HT1080 (cell line): ENCODE measurements around the gene REEP2. TPM values are rescaled to one million over a fixed set of nuclear protein-coding genes. Genes with fewer than 3 reads are reported as not detected.
"Not testable (repeated sequence)": the region's sequence is repeated elsewhere in the genome, so short reads cannot be mapped to it uniquely, and the experiment has no call there.

Experiments used
- DNase-seq: peaks from one replicate; pipeline ENCODE4 v3.0.0-alpha.2; 2015; ENCODE audit warnings: low read depth
- total RNA-seq: library from RNA; depleted of rRNA; stranded (reverse); fragments of >200 nt; shearing (Covaris generic); gene quantifications from 2 replicates; pipeline ENCODE4 v1.2.3, GENCODE V29; 2014

REEP2 gene
- total RNA-seq, 1 experiment from 2014 or later: 1.6 TPM

GRCh38 chr5:138465261-138466124, 26.6 kb downstream of the REEP2 start, which contains the start of gene EGR1:
Gene EGR1, plus strand, starts transcription at chr5:138465479. Its CDS starts 283 bp downstream, at chr5:138465762.
- peak; percentile 90 for DNase-seq

DNA sequence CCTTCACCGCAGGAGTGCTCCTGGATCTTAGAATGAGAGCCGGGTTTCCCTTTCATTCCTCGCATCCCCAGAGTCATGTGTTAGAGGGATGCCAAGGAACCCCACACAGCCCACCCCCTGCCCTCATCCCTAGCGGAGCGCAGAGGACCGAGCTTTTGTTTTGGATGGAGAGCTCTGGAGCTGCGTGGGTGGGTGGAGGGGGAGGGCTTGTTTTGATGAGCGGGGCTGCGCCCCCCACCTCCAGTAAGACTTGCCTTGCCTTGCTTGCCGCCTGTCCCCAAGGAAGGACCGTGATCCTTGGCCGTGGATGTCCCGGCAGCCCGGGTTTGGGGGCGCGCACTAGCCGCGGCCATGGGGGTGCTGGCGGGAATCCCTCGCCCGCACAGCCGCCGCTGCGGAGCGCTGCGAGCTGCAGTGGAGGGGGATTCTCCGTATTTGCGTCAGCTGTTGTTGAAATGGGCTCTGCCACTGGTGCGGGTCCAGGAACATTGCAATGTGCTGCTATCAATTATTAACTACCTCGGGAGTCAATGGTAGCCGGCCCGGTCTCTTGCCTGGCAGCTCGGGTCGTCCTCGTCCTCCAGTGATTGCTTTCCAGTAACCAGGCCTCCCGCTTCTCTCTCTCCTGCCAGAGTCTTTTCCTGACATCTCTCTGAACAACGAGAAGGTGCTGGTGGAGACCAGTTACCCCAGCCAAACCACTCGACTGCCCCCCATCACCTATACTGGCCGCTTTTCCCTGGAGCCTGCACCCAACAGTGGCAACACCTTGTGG, 27.5 kb downstream of the REEP2 start:
- DNase-seq: no peak

GRCh38 chr5:138466900-138467710, 28.2 kb downstream of the REEP2 start:
- DNase-seq: no peak

DNA sequence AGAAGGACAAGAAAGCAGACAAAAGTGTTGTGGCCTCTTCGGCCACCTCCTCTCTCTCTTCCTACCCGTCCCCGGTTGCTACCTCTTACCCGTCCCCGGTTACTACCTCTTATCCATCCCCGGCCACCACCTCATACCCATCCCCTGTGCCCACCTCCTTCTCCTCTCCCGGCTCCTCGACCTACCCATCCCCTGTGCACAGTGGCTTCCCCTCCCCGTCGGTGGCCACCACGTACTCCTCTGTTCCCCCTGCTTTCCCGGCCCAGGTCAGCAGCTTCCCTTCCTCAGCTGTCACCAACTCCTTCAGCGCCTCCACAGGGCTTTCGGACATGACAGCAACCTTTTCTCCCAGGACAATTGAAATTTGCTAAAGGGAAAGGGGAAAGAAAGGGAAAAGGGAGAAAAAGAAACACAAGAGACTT, 28.9 kb downstream of the REEP2 start:
- DNase-seq: no peak

- no peak for DNase-seq
Observed at GRCh38 chr5:138468133-138468965, 29.5 kb downstream of the REEP2 start.

DNA sequence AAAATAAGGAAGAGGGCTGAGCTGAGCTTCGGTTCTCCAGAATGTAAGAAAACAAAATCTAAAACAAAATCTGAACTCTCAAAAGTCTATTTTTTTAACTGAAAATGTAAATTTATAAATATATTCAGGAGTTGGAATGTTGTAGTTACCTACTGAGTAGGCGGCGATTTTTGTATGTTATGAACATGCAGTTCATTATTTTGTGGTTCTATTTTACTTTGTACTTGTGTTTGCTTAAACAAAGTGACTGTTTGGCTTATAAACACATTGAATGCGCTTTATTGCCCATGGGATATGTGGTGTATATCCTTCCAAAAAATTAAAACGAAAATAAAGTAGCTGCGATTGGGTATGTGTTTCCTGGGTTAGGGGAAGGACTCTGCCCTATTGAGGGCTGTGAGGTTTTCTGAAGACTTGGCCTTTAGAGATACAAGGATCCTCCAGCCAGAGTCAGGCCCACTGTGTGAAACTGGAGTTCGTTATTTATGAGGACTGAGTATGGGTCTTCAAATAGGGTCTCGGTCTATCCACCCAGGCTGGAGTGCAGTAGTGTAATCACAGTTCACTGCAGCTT, 30.2 kb downstream of the REEP2 start:
- DNase-seq: no peak

DNA sequence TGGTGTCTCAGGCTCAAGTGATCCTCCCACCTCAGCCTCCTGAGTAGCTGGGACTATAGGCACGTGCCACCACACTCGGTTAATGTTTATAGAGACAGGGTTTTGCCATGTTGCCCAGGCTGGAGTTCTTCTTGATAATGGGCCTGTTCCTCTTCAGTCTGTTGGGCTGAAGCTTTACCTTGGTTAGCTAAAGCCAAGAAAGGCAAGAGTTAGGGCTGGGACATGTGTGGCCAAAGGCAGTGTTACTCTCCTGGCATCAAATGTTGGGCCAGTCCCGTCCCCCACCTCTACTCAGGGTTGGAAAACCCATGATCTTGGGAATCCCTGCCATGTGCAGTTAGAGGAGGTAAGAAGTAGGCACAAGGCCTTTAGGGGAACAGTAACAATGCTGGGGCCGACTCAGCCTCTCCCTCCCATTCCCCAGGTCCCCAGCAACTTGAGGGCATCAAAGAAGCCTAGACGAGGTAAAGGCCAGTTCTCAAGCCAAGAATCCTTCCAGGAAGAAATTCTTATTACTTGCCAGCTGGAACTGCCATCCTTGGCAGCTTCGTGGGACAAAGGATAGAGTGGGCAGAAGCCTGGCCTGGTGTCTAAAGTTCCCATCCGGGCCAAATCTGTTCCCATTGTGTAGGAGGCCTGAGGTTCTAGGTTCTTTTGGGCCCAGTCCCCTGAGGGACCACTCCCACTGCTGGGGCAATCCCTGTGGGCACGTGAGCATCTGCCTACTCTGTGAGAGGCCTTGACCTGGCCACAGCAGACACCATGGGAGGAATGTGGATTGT, 30.9 kb downstream of the REEP2 start:
- no peak for DNase-seq

DNA sequence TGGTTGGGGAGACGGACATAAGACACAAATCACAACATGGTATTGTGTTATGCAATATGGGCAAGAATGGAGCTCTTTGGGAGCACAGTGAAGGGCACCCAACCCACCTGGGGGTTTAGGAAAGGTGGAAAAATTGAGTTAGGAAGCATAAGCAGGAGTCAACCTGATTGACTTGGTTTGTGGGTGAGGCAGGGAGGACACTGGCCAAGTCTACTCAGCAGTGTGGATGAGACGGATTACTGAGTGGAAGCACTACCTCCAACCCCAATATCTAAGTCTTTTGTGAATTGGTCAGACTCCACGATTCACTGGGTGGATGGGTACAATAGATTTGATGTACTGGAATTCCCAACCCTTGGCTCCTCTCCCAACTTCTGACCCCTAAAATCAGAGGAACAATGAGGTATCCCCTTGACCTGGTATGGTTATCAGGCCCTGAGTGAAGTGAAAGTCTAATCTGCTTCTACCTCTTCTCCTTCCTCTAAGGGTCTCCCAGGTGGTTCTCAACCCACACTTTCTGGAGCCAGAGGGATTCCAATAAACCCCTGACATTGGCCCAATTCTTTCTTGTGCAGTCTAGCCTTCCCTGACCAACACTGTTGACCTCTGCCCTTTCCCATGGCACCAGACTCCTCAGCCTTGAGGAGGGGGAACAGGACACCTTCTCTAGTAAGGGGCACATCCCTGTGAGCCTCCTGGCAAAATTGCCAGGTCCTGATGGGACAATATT, 31.6 kb downstream of the REEP2 start:
- DNase-seq: no peak

GRCh38 chr5:138471052-138471361, 32.1 kb downstream of the REEP2 start:
- no peak for DNase-seq

DNA sequence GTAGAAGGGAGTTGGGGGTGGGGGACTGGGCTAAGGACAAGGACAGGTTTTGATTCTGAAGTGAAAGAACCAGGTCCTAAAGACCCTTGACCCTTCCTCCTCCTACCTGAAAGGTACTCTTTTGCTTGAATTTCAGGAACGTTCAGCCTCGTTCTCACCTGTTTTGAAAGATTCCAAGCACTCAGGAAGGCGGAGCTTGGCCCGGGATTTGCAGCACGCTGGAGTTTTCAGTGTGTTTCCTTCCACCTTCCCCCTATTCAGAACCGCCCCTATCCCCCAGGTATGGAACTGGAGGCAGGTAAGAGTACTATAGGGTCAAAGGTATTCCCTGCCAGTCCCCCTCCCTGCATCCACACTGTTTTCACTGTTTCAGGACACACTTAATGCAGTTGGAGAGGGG, 33.5 kb downstream of the REEP2 start:
- no peak for DNase-seq

DNA sequence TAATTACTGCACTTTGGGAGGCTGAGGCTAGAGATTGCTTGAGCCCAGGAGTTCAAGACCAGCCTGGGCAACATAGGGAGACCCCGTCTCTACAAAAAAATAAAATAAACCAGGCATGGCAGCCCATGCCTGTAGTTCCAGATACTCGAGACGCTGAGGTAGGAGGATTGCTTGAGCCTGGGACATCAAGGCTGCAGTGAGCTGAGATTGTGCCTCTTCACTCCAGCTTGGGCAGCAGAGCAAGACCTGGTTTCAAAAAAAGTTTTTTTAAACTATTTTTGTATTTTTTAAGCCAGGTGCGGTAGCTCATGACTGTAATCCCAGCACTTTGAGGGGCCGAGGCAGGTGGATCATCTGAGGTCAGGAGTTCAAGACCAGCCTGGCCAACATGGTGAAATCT, 34.3 kb downstream of the REEP2 start:
- DNase-seq: not testable (repeated sequence)

- no peak for DNase-seq
Observed at GRCh38 chr5:138476918-138477317, 38.1 kb downstream of the REEP2 start.

DNA sequence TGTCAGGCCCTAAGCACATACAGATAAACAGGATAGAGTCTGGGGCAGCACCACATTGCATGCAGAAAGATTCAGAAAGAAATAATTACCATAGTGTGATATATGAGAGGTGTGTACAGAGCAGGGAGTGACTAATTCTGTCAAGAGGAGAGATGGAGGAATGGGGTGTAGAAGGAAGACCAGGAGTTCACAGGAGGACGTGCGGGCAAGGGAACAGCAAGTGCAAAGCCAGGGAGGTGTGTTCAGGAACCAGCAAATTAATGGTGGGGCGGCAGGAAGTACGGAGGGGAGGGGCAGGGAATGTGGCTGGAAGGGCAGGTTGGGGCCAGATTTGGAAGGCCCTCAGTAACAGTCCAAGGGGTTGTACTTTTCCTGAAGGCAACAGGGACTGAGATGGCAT, 43.8 kb downstream of the REEP2 start:
- no peak for DNase-seq

- DNase-seq: no peak
Observed at GRCh38 chr5:138488481-138488945, 49.7 kb downstream of the REEP2 start.

DNA sequence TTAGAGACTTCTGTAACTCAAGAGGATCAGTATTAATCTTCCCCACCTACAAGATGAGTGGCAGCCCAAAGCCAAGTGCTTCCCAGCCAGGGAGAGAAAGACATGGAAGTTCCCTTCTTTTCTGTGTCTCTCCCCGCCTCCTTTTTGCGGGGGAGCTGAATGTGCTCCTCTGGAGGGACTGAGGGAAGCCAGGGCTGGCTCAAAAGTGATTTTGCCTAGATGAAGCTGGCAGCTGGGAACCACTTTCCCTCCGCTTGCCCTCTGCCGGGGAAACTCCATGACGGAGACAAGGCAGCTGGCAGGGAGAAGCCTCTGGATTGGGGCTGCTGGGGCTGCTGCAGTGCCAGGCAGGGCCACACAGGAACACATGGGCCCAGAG, 50.8 kb downstream of the REEP2 start:
- no peak for DNase-seq

DNA sequence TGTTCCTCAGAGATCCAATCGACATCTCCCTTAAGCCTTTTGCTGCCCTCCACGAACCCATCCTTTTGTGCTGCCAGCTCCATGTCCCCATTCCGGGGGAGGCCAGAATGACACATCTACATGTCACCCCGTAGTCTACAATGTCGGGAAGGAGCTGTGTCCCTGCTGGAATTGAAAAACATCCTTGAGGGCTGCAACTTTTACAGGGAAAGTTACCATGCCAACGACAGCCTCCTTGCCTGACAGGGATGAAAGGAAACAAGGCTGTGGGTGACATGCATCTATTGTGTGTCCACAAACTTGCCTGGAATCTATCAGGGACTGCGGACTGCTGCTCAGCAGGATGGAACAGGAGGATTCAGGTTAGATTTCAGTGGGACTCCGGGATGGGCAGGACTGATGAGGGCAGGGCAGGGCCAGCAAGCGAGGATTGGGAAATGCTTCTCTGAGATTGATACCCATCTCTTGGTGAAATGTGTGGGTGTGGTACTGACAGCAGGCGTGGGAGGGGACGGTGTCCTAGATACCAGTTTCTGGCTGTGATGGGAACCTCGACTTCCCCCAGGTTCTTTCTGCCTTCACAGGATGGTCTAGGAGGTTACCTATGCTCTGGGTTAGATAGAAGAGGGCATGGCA, 51.9 kb downstream of the REEP2 start:
- DNase-seq: no peak

GRCh38 chr5:138491284-138491648, 52.4 kb downstream of the REEP2 start:
- DNase-seq: no peak
